GM19395 (cell line): Measurements from ENCODE around the gene PDIA5.

Experiments
- ATAC-seq: cut with Tn5 transposase; IDR thresholded peaks from one replicate; pipeline ENCODE4 v1.9.1; 2021; ENCODE audit warnings: mild to moderate bottlenecking, moderate library complexity; ENCODE audit not compliant: unreplicated experiment

PDIA5 gene

GRCh38 chr3:123066896-123067688 is at the start of gene PDIA5:
Gene PDIA5 (plus strand): TSS chr3:123067025. CDS start chr3:123067165, 140 bp downstream.
- ATAC-seq: peak; percentile 83

- no peak for ATAC-seq
Observed at GRCh38 chr3:123018683-123019082, 48.1 kb upstream of the PDIA5 start.

- ATAC-seq: no peak
Observed at GRCh38 chr3:123019161-123019560, 47.7 kb upstream of the PDIA5 start.

- no peak for ATAC-seq
Observed at GRCh38 chr3:123019591-123019990, 47.2 kb upstream of the PDIA5 start.

GRCh38 chr3:123020709-123021108 is 46.1 kb upstream of the PDIA5 start:
- ATAC-seq: no peak

GRCh38 chr3:123021388-123021787 is 45.4 kb upstream of the PDIA5 start:
- ATAC-seq: no peak

- no peak for ATAC-seq
Observed at GRCh38 chr3:123021996-123022510, 44.8 kb upstream of the PDIA5 start.

GRCh38 chr3:123024056-123024455 is 42.8 kb upstream of the PDIA5 start:
- no peak for ATAC-seq

- no peak for ATAC-seq
Observed at GRCh38 chr3:123025642-123026521, 40.9 kb upstream of the PDIA5 start.

GRCh38 chr3:123026565-123027291 is 40.1 kb upstream of the PDIA5 start:
- no peak for ATAC-seq

GRCh38 chr3:123027292-123028232 is 39.3 kb upstream of the PDIA5 start, which contains the start of gene SEMA5B:
Gene SEMA5B (minus strand): TSS chr3:123027763. CDS start chr3:122961263, 66,500 bp downstream.
- no peak for ATAC-seq

GRCh38 chr3:123028233-123028828 is 38.5 kb upstream of the PDIA5 start:
- ATAC-seq: no peak

- no peak for ATAC-seq
Observed at GRCh38 chr3:123031051-123031450, 35.8 kb upstream of the PDIA5 start.

- ATAC-seq: no peak
Observed at GRCh38 chr3:123032057-123032456, 34.8 kb upstream of the PDIA5 start.

- ATAC-seq: no peak
Observed at GRCh38 chr3:123034120-123034519, 32.7 kb upstream of the PDIA5 start.

GRCh38 chr3:123034996-123035395 is 31.8 kb upstream of the PDIA5 start:
- ATAC-seq: no peak

- ATAC-seq: no peak
Observed at GRCh38 chr3:123036352-123037014, 30.3 kb upstream of the PDIA5 start.

- ATAC-seq: no peak
Observed at GRCh38 chr3:123037015-123037375, 29.8 kb upstream of the PDIA5 start.

GRCh38 chr3:123038751-123039150 is 28.1 kb upstream of the PDIA5 start:
- ATAC-seq: no peak
